Measurements from ENCODE around the gene C12orf43.

DNA sequence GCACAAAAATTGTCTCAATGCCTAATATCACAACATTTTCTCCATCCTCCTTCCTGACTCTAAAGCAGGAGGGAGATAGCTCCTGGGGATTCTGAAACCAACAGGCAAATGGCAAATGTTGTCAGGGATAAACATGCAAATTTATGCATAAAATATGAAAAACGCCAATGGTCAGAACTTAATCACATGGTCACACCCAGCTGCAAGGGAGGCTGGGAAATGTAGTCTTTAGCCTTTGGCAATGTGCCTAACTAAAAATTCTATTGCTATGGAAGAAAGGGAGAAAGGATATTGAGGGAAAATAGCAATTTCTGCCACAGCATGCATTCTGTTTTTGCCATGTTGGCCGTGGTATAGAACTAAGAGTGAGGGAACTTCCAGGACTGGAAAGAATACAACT, 34.4 kb upstream of the C12orf43 start:
- TF ChIP-seq, protein P1, sequence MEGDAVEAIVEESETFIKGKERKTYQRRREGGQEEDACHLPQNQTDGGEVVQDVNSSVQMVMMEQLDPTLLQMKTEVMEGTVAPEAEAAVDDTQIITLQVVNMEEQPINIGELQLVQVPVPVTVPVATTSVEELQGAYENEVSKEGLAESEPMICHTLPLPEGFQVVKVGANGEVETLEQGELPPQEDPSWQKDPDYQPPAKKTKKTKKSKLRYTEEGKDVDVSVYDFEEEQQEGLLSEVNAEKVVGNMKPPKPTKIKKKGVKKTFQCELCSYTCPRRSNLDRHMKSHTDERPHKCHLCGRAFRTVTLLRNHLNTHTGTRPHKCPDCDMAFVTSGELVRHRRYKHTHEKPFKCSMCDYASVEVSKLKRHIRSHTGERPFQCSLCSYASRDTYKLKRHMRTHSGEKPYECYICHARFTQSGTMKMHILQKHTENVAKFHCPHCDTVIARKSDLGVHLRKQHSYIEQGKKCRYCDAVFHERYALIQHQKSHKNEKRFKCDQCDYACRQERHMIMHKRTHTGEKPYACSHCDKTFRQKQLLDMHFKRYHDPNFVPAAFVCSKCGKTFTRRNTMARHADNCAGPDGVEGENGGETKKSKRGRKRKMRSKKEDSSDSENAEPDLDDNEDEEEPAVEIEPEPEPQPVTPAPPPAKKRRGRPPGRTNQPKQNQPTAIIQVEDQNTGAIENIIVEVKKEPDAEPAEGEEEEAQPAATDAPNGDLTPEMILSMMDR (IDR thresholded peaks at IDR 0.05; ENCODE audit: low read depth, low read length, poor library complexity, severe bottlenecking) = no peak
- TF ChIP-seq EZH2phosphoT487 (IDR thresholded peaks at IDR 0.05; ENCODE audit: borderline replicate concordance, low read length) = no peak

All from DOHH2 (cell line).